Smooth muscle cell (in vitro differentiated cells): Measurements from ENCODE around the gene C1GALT1C1. TPM values are rescaled to one million over a fixed set of nuclear protein-coding genes. Genes with fewer than 3 reads are reported as not detected.

Experiments
- DNase-seq: peaks from one replicate; lab custom pipeline; 2025; ENCODE audit not compliant: unreplicated experiment; lab: John Stamatoyannopoulos, UW
- H2AFZ ChIP-seq: fragments of 200-600 bp; sonication (generic); 2 replicates; pipeline ENCODE4 v1.6.0; 2016; ENCODE audit warnings: antibody characterized with exemption, low read depth, mild to moderate bottlenecking
- H3F3A ChIP-seq: fragments of 200-600 bp; sonication (generic); 2 replicates; pipeline ENCODE4 v1.6.0; 2017; ENCODE audit warnings: antibody characterized with exemption, low read depth
- H3K27ac ChIP-seq: fragments of 200-600 bp; sonication (generic); 2 replicates; pipeline ENCODE4 v1.5.1; 2016; ENCODE audit warnings: low read depth, mild to moderate bottlenecking
- H3K27me3 ChIP-seq: fragments of 200-600 bp; sonication (generic); 2 replicates; pipeline ENCODE4 v1.6.1; 2016; ENCODE audit warnings: low read depth, mild to moderate bottlenecking
- H3K36me3 ChIP-seq: fragments of 200-600 bp; sonication (generic); 2 replicates; pipeline ENCODE4 v1.5.1; 2016; ENCODE audit warnings: low read depth
- H3K4me1 ChIP-seq: fragments of 200-600 bp; sonication (generic); 2 replicates; pipeline ENCODE4 v1.5.1; 2016; ENCODE audit warnings: low read depth
- H3K4me2 ChIP-seq: fragments of 200-600 bp; sonication (generic); 2 replicates; pipeline ENCODE4 v1.6.0; 2016; ENCODE audit warnings: mild to moderate bottlenecking
- H3K4me3 ChIP-seq: fragments of 200-600 bp; sonication (generic); 2 replicates; pipeline ENCODE4 v1.5.1; 2016; ENCODE audit warnings: mild to moderate bottlenecking
- H3K79me2 ChIP-seq: fragments of 200-600 bp; sonication (generic); 2 replicates; pipeline ENCODE4 v1.6.0; 2016; ENCODE audit warnings: low read depth, mild to moderate bottlenecking
- H3K9ac ChIP-seq: fragments of 200-600 bp; sonication (generic); 2 replicates; pipeline ENCODE4 v1.6.0; 2016; ENCODE audit warnings: low read depth
- H3K9me3 ChIP-seq: fragments of 200-600 bp; sonication (generic); replicated peaks from 2 replicates; pipeline ENCODE4 v1.5.1; 2016; ENCODE audit warnings: low read depth
- H4K20me1 ChIP-seq: fragments of 200-600 bp; sonication (generic); 2 replicates; pipeline ENCODE4 v1.6.0; 2016; ENCODE audit warnings: low read depth
- CTCF ChIP-seq: fragments of 200-600 bp; sonication (generic); IDR thresholded peaks from 2 replicates; pipeline ENCODE4 v1.5.1; 2017; ENCODE audit warnings: borderline replicate concordance, mild to moderate bottlenecking, antibody characterized with exemption; ENCODE audit not compliant: insufficient read depth, poor library complexity, severe bottlenecking
- WGBS: methylation state at CpG from one replicate; pipeline ENCODE4 v1.1.7; 2016; ENCODE audit warnings: low lambda C conversion rate; 5-methylcytosine and 5-hydroxymethylcytosine counted together
- polyA plus RNA-seq: library from polyadenylated mRNA; unstranded; fragments of >200 nt; fragmentation: Nextera tagmentation; extraction: Ambion mirVana; gene quantifications from 2 replicates; pipeline ENCODE4 v1.2.1, GENCODE V29; 2016
- total RNA-seq: library from RNA; depleted of rRNA; stranded (reverse); fragments of >200 nt; gene quantifications from 2 replicates; pipeline ENCODE4 v1.2.3, GENCODE V29; 2014

C1GALT1C1 gene
- total and polyA plus RNA-seq, 2 experiments from 2014 or later, result 13.2 to 32.6 TPM

GRCh38 chrX:120617996-120618630, 11.7 kb downstream of the C1GALT1C1 start:
- Histone ChIP-seq H3K36me3 (no peaks in the 10 kb centered on the region), H3K9me3 (no peaks in the 10 kb centered on the region), H3K79me2 (no peaks in the 10 kb centered on the region), H3K4me3 (no peak overlapping the region), H3K4me1 (no peaks in the 10 kb centered on the region), H3K4me2 (no peak overlapping the region), H3F3A (no peaks in the 10 kb centered on the region), H2AFZ (no peak overlapping the region), H3K9ac (no peak overlapping the region), H3K27ac (no peak overlapping the region), H3K27me3 (no peaks in the 10 kb centered on the region), H4K20me1 (no peaks in the 10 kb centered on the region)
- DNase-seq, result no peak
- no peak for TF ChIP-seq CTCF
- WGBS, result 52% methylated on average over 5 of the region's 5 CpGs

- Histone ChIP-seq H3K79me2 (no peaks in the 10 kb centered on the region), H2AFZ (no peak overlapping the region), H3K9ac (no peak overlapping the region), H3K9me3 (no peaks in the 10 kb centered on the region), H3F3A (no peaks in the 10 kb centered on the region), H3K4me3 (no peak overlapping the region), H3K4me1 (no peaks in the 10 kb centered on the region), H3K4me2 (no peak overlapping the region), H3K27ac (no peak overlapping the region), H3K27me3 (no peaks in the 10 kb centered on the region), H3K36me3 (no peaks in the 10 kb centered on the region), H4K20me1 (no peaks in the 10 kb centered on the region)
- no peak for DNase-seq
- TF ChIP-seq CTCF, result no peak
Observed at GRCh38 chrX:120614816-120615215, 15.0 kb downstream of the C1GALT1C1 start.

GRCh38 chrX:120612086-120612485, 17.8 kb downstream of the C1GALT1C1 start:
- DNase-seq, result no peak
- TF ChIP-seq CTCF, result no peak
- Histone ChIP-seq H3K27ac (no peak overlapping the region), H3F3A (no peaks in the 10 kb centered on the region), H3K36me3 (peaks cover 3% of the 10 kb centered on the region), H4K20me1 (no peaks in the 10 kb centered on the region), H3K4me2 (no peak overlapping the region), H3K4me1 (no peaks in the 10 kb centered on the region), H2AFZ (no peak overlapping the region), H3K9ac (no peak overlapping the region), H3K27me3 (no peaks in the 10 kb centered on the region), H3K4me3 (no peak overlapping the region), H3K9me3 (no peaks in the 10 kb centered on the region), H3K79me2 (no peaks in the 10 kb centered on the region)
- WGBS, result 67% methylated on average over 1 of the region's 1 CpG

- H3K9me3 ChIP-seq, result no peaks in the 10 kb centered on the region
- H2AFZ ChIP-seq, result peak overlapping the region; percentile 51
- 33% methylated on average over 5 of the region's 5 CpGs for WGBS
- DNase-seq, result no peak
- H3K4me2 ChIP-seq, result peak overlapping the region; percentile 82
- H3K36me3 ChIP-seq, result peaks cover 3% of the 10 kb centered on the region
- H3K4me3 ChIP-seq, result peak overlapping the region; percentile 58
- H3K79me2 ChIP-seq, result peaks cover 7% of the 10 kb centered on the region
- H3K27ac ChIP-seq, result peak overlapping the region; percentile 89
- H3K9ac ChIP-seq, result peak overlapping the region; percentile 84
- no peak for TF ChIP-seq CTCF
- peaks cover 8% of the 10 kb centered on the region for H3K4me1 ChIP-seq
- H3K27me3 ChIP-seq, result no peaks in the 10 kb centered on the region
- no peaks in the 10 kb centered on the region for H4K20me1 ChIP-seq
- H3F3A ChIP-seq, result no peaks in the 10 kb centered on the region
Observed at GRCh38 chrX:120604361-120604782, 25.5 kb downstream of the C1GALT1C1 start.
